ENCODE results near the gene PRDX1. TPM values are rescaled to one million over a fixed set of nuclear protein-coding genes. Genes with fewer than 3 reads are reported as not detected.
A peak's percentile ranks its signal among the peaks of the same experiment; 100 is the strongest.

The PRDX1 gene
- total and polyA plus RNA-seq, 2 of the 8 experiments (the other 6 are each of a cell fraction or from before 2014, with no cell fraction given) = 1,165 to 1,418 TPM

DNA sequence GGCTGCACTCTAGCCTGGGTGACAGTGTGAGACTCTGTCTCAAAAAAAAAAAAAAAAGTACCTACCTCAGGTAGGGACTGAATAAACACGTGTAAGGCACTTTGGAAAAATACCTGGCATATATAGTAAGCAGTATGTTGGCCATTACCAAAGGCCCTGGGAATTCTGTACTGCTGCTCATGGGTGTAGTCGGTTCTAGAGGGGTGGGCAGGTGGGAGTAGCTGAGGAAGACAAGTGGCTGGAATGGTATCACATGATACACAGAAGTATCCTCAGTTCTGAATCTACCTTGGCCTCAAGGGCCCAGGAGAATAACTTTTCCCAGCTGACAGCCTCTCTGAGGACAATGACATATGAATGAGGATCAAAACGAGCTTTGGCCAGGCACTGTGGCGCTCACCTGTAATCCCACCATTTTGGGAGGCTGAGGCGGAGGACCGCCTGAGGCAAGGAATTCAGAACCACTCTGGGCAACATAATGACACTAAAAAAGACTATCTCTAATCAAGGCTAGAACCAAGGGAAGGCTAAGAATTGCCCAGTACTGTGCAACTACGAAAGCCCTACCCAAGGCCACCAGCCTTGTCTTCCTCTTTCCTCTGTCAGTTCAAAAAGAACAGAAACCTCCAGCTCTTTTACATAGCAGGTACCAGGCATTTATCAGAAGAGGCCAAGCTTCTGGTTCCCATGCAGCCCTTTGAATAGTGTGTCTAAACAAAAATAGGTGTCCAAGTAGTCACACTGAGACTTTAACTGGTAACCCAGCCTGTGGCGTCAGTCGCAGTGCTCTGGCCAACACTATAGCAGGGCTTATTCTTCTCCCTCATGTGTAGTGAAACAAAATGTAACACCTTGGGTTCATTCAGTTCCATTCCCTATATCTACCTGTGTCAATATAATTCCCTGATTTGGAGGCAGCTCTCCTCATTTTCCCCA is 11.4 kb downstream of the PRDX1 start:
- no peak for FAIRE-seq
- H3K27ac ChIP-seq (ENCODE audit: low read depth, low read length) = no peak overlapping the region
- CTCF ChIA-PET (ENCODE audit: partially characterized antibody) = interaction anchor here (1.2 to 8.4 kb wide), 10 partner anchors 9 to 153 kb away, joined by 3 to 133 read pairs (median 6); no protein-coding TSS in a partner anchor
- no peak overlapping the region for H4K91ac ChIP-seq (replicated peaks; ENCODE audit: insufficient read length, low read length)
- H3K4me2 ChIP-seq (ENCODE audit: insufficient read depth in 1 of 2, low read depth in 2 of 2, low read length in 2 of 2) = no peak overlapping the region
- no peak overlapping the region for H2AFZ ChIP-seq (ENCODE audit: low read length)
- no peak overlapping the region for H3K23ac ChIP-seq (ENCODE audit: insufficient read length)
- no peak overlapping the region for H3K14ac ChIP-seq (ENCODE audit: insufficient read length)
- H3K79me1 ChIP-seq (ENCODE audit: low read depth, low read length) = no peaks in the 10 kb centered on the region
- no peaks in the 10 kb centered on the region for H3K27me3 ChIP-seq (replicated peaks in 1 of 4; ENCODE audit: control insufficient read depth in 3 of 4, extremely low read depth in 1 of 4, insufficient read depth in 3 of 4, low read length in 3 of 4)
- TF ChIP-seq YY1 (IDR thresholded peaks at IDR 0.05; ENCODE audit: low read depth, low read length) = no peak
- peak; percentile 37 for TF ChIP-seq POLR2AphosphoS5 (IDR thresholded peaks at IDR 0.05; ENCODE audit: low read depth, low read length)
- TF ChIP-seq POLR2A (IDR thresholded peaks at IDR 0.05; ENCODE audit: control extremely low read depth in 1 of 2, low read depth in 2 of 2, low read length in 2 of 2) = peak in 1 of 2 experiments; percentile 23; a peak in 1 of 3 replicates
- H2BK120ac ChIP-seq (replicated peaks; ENCODE audit: low read depth, low read length) = no peak overlapping the region
- no peak overlapping the region for H2BK12ac ChIP-seq (ENCODE audit: low read depth, low read length)
- H2BK5ac ChIP-seq (ENCODE audit: low read depth, low read length) = no peak overlapping the region
- WGBS, 2 experiments (ENCODE audit: extremely low coverage in 1 of 2, insufficient coverage in 1 of 2, insufficient read length in 1 of 2, insufficient replicate concordance in 2 of 2, low coverage in 1 of 2, low lambda C conversion rate in 2 of 2, missing lambda C conversion rate in 1 of 2) = 81% methylated on average over 9 of the region's 9 CpGs; no CpG with 5 or more reads in 1 of the 2 experiments
- H3K4me3 ChIP-seq (ENCODE audit: extremely low read depth in 1 of 4, insufficient read depth in 2 of 4, low read depth in 3 of 4, low read length in 4 of 4) = no peak overlapping the region
- no peak overlapping the region for H4K5ac ChIP-seq (ENCODE audit: insufficient read length, low read depth, low read length)
- no peak overlapping the region for H3K9ac ChIP-seq (replicated peaks in 1 of 4; ENCODE audit: extremely low read depth in 1 of 4, low read depth in 3 of 4, low read length in 3 of 4)
- POLR2A ChIA-PET (ENCODE audit: partially characterized antibody) = interaction anchor here (0.6 to 16.2 kb wide), 18 partner anchors 9 to 557 kb away, joined by 3 to 429 read pairs (median 4); partner anchors contain the start of genes AKR1A1, CCDC163, MMACHC and MUTYH
- no peak overlapping the region for H4K8ac ChIP-seq (ENCODE audit: extremely low read depth, insufficient read depth, low read length)
- no peaks in the 10 kb centered on the region; the same call in 1 of the 2 replicates for H3K23me2 ChIP-seq (ENCODE audit: low read depth, low read length)
- H2BK15ac ChIP-seq (ENCODE audit: low read length) = no peak overlapping the region
- DNase-seq (ENCODE audit: low read depth in 1 of 2, low spot score in 2 of 2) = no peak
- H4K20me1 ChIP-seq (replicated peaks in 1 of 2; ENCODE audit: control insufficient read depth in 1 of 2, insufficient read depth in 2 of 2, low read length in 2 of 2) = peaks cover 12 to 16% of the 10 kb centered on the region in 2 experiments
- peaks cover 35 to 65% (median 56%) of the 10 kb centered on the region in 4 experiments for H3K36me3 ChIP-seq (ENCODE audit: control insufficient read depth in 2 of 4, insufficient read depth in 4 of 4, low read length in 3 of 4)
- H3K79me2 ChIP-seq (ENCODE audit: control insufficient read depth in 1 of 2, insufficient read depth in 2 of 2, low read length in 2 of 2) = no peaks in the 10 kb centered on the region
- no peak overlapping the region for H3K18ac ChIP-seq (ENCODE audit: extremely low read depth, low read length)
- no peaks in the 10 kb centered on the region for H3K9me3 ChIP-seq (ENCODE audit: insufficient read depth in 2 of 2, low read depth in 1 of 2, low read length in 1 of 2)
- H2AK5ac ChIP-seq (ENCODE audit: low read depth, low read length) = no peak overlapping the region
- no peak overlapping the region for H3K4ac ChIP-seq (replicated peaks; ENCODE audit: insufficient read length, low read depth, low read length)
- no peaks in the 10 kb centered on the region for H3K4me1 ChIP-seq (replicated peaks in 1 of 4; ENCODE audit: control insufficient read depth in 3 of 4, insufficient read depth in 4 of 4, low read length in 3 of 4)
- H3K56ac ChIP-seq (replicated peaks; ENCODE audit: insufficient read length, low read depth, low read length) = no peak overlapping the region
- H2BK20ac ChIP-seq (ENCODE audit: low read length) = no peak overlapping the region

Measured in H1 (cell line).